HL-60 (cell line): ENCODE results near the gene MAGI2.

ENCODE experiments used
- POLR2AphosphoS5 ChIP-seq: IDR thresholded peaks from 2 replicates; pipeline ENCODE4 v1.6.1; 2012; ENCODE audit warnings: low read depth
- TF ChIP-seq, protein P1 (sequence below): IDR thresholded peaks from one replicate; pipeline ENCODE4 v1.5.1; 2011; ENCODE audit warnings: low read length, control low read depth, inconsistent platforms; ENCODE audit not compliant: insufficient read depth

DNA sequence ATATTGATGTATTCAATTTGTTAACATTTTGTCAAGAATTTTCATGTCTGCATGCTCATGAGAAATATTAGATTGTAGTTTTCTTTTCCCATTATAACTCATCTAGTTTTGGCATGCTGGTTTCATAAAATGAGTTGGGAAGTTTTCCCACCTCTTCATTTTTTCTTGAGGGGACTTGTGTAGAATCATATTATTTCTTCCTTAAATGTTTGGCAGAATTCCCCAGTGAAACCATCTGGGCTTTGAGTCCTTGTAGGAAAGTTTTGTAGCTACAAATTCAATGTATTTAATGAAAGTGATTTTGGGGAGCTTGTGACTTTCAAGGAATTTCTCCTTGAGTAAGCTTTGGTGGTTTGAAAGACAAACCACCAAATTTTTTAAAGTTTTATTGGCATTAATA is 1481.7 kb downstream of the MAGI2 start:
- TF ChIP-seq, protein P1, sequence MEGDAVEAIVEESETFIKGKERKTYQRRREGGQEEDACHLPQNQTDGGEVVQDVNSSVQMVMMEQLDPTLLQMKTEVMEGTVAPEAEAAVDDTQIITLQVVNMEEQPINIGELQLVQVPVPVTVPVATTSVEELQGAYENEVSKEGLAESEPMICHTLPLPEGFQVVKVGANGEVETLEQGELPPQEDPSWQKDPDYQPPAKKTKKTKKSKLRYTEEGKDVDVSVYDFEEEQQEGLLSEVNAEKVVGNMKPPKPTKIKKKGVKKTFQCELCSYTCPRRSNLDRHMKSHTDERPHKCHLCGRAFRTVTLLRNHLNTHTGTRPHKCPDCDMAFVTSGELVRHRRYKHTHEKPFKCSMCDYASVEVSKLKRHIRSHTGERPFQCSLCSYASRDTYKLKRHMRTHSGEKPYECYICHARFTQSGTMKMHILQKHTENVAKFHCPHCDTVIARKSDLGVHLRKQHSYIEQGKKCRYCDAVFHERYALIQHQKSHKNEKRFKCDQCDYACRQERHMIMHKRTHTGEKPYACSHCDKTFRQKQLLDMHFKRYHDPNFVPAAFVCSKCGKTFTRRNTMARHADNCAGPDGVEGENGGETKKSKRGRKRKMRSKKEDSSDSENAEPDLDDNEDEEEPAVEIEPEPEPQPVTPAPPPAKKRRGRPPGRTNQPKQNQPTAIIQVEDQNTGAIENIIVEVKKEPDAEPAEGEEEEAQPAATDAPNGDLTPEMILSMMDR: no peak
- TF ChIP-seq POLR2AphosphoS5: no peak
